ENCODE data around the gene TLE6.

DNA sequence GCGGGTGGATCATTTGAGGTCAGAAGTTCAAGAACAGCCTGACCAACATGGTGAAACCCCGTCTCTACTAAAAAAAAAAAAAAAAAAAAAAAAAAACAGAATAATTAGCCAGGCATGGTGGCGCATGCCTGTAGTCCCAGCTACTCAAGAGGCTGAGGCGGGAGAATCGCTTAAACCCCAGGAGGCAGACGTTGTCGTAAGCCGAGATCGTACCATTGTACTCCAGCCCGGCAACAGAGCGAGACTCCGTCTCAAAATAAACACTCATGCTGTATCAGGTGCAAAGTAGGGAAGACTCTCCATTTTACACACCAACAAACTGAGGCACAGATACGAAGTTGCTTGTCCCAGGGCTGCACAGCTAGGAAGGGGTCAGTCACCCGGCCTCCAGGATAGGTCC is 15.6 kb downstream of the TLE6 start:
- no peak for TF ChIP-seq POLR2AphosphoS5 (IDR thresholded peaks at IDR 0.05; ENCODE audit: low read depth, low read length)
- TF ChIP-seq MYC (CRISPR knock-in tag; IDR thresholded peaks at IDR 0.05; ENCODE audit: borderline replicate concordance) = no peak

Data from HepG2 (cell line).